ENCODE measurements around the gene CAMTA1.

CAMTA1 gene

GRCh38 chr1:7070389-7071029 lies 285.3 kb downstream of the CAMTA1 start:
- 13% methylated on average over 13 of the region's 13 CpGs for WGBS
- 0 out of 2 replicates have a peak, but pooled peaks cover 10% of the 10 kb centered on the region for H3K27me3 ChIP-seq (ENCODE audit: insufficient read depth, low read length)
- H3K27ac ChIP-seq (ENCODE audit: low read depth, low read length) = no peak overlapping the region
- H3K9me3 ChIP-seq (ENCODE audit: insufficient read depth, low read depth, low read length) = no peaks in the 10 kb centered on the region
- H3K4me3 ChIP-seq (ENCODE audit: low read length) = peak overlapping the region; percentile 53
- H3K36me3 ChIP-seq (ENCODE audit: insufficient read depth, low read length) = no peaks in the 10 kb centered on the region
- no peak overlapping the region for H3K9ac ChIP-seq (ENCODE audit: low read depth, low read length)
- 0 out of 2 replicates have a peak, but pooled peaks cover 3% of the 10 kb centered on the region for H3K4me1 ChIP-seq (ENCODE audit: insufficient read depth, low read length)

DNA sequence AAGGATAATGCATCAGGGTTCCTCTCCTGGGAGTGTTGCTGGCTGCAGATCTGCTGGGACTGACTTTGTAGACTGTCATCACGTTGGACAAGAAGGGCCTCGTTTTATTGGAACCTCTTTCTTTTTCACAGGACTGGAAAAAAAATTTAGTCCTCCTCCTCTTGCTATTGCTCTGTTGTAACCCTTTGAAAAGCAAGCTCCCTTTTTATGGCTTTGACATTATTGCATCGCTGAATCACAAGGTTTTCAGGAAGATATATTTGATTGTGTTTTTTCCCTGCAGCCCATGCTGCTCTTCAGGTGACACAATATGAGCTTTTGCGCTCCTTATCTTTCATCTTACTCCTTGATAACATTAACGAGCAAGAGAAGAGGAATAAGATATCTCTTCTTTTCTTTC lies 290.9 kb downstream of the CAMTA1 start:
- Histone ChIP-seq H3K4me3 (ENCODE audit: low read length) (no peak overlapping the region), H3K9ac (ENCODE audit: low read depth, low read length) (no peak overlapping the region), H3K36me3 (ENCODE audit: insufficient read depth, low read length) (no peaks in the 10 kb centered on the region), H3K9me3 (ENCODE audit: insufficient read depth, low read depth, low read length) (peaks cover 11% of the 10 kb centered on the region; the same call in 1 of the 2 replicates), H3K27me3 (ENCODE audit: insufficient read depth, low read length) (0 out of 2 replicates have a peak, but pooled peaks cover 7% of the 10 kb centered on the region), H3K27ac (ENCODE audit: low read depth, low read length) (no peak overlapping the region), H3K4me1 (ENCODE audit: insufficient read depth, low read length) (no peaks in the 10 kb centered on the region; the same call in 1 of the 2 replicates)
- WGBS = 85% methylated on average over 4 of the region's 5 CpGs

GRCh38 chr1:7076572-7076971 lies 291.3 kb downstream of the CAMTA1 start:
- no peaks in the 10 kb centered on the region for H3K36me3 ChIP-seq (ENCODE audit: insufficient read depth, low read length)
- H3K4me3 ChIP-seq (ENCODE audit: low read length) = no peak overlapping the region
- WGBS = 63% methylated on average over 4 of the region's 4 CpGs
- no peak overlapping the region for H3K27ac ChIP-seq (ENCODE audit: low read depth, low read length)
- H3K9me3 ChIP-seq (ENCODE audit: insufficient read depth, low read depth, low read length) = peaks cover 11% of the 10 kb centered on the region; the same call in 1 of the 2 replicates
- no peaks in the 10 kb centered on the region; the same call in 1 of the 2 replicates for H3K4me1 ChIP-seq (ENCODE audit: insufficient read depth, low read length)
- no peak overlapping the region for H3K9ac ChIP-seq (ENCODE audit: low read depth, low read length)
- 0 out of 2 replicates have a peak, but pooled peaks cover 7% of the 10 kb centered on the region for H3K27me3 ChIP-seq (ENCODE audit: insufficient read depth, low read length)

- Histone ChIP-seq H3K27ac (ENCODE audit: low read depth, low read length) (no peak overlapping the region), H3K9me3 (ENCODE audit: insufficient read depth, low read depth, low read length) (peaks cover 11% of the 10 kb centered on the region; the same call in 1 of the 2 replicates), H3K27me3 (ENCODE audit: insufficient read depth, low read length) (0 out of 2 replicates have a peak, but pooled peaks cover 7% of the 10 kb centered on the region), H3K4me3 (ENCODE audit: low read length) (no peak overlapping the region), H3K4me1 (ENCODE audit: insufficient read depth, low read length) (no peaks in the 10 kb centered on the region; the same call in 1 of the 2 replicates), H3K36me3 (ENCODE audit: insufficient read depth, low read length) (no peaks in the 10 kb centered on the region), H3K9ac (ENCODE audit: low read depth, low read length) (no peak overlapping the region)
- WGBS = 68% methylated on average over 4 of the region's 4 CpGs
Measured at GRCh38 chr1:7077136-7077535, 291.9 kb downstream of the CAMTA1 start.

GRCh38 chr1:7077970-7078369 lies 292.7 kb downstream of the CAMTA1 start:
- H3K36me3 ChIP-seq (ENCODE audit: insufficient read depth, low read length) = no peaks in the 10 kb centered on the region
- H3K9me3 ChIP-seq (ENCODE audit: insufficient read depth, low read depth, low read length) = peaks cover 11% of the 10 kb centered on the region; the same call in 1 of the 2 replicates
- H3K9ac ChIP-seq (ENCODE audit: low read depth, low read length) = no peak overlapping the region
- no peaks in the 10 kb centered on the region; the same call in 1 of the 2 replicates for H3K4me1 ChIP-seq (ENCODE audit: insufficient read depth, low read length)
- no peak overlapping the region for H3K4me3 ChIP-seq (ENCODE audit: low read length)
- no peak overlapping the region for H3K27ac ChIP-seq (ENCODE audit: low read depth, low read length)
- WGBS = 96% methylated on average over 3 of the region's 3 CpGs
- 0 out of 2 replicates have a peak, but pooled peaks cover 5% of the 10 kb centered on the region for H3K27me3 ChIP-seq (ENCODE audit: insufficient read depth, low read length)

GRCh38 chr1:7079637-7080036 lies 294.4 kb downstream of the CAMTA1 start:
- 96% methylated on average over 4 of the region's 4 CpGs for WGBS

DNA sequence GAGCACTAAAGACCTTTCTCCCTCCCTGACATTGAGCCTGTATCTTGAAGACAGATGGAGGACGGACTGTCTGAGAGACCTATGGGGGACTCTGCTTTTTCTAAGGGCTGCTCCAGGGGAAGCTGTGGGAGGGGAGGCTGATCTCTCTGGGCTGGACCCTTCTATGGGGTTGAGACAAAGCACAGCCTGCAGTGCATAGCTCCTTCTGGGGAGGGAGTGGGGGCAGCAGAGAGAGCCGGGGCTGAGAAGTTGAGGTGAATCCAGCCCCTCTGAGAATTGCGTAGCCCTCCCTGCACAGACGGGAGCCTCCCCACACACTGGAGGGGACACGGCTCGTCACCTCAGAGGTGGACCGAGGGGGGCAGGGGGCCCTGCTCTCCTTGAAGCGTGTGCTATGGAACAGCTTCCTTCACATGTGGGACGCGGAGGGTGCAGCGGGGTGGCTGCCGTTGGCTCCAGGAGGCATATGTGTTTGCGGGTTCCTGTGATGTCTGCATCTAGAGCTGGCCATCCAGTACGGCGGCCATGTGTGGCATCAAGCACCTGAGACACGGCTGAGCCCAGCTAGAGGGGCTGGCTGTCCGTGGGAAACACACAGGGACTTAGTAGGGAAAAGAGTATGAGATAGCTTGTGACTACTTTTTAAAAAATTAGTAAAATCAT lies 299.1 kb downstream of the CAMTA1 start:
- no peak overlapping the region for H3K4me3 ChIP-seq (ENCODE audit: low read length)
- no peaks in the 10 kb centered on the region for H3K27me3 ChIP-seq (ENCODE audit: insufficient read depth, low read length)
- no peak overlapping the region for H3K27ac ChIP-seq (ENCODE audit: low read depth, low read length)
- 90% methylated on average over 17 of the region's 17 CpGs for WGBS
- no peak overlapping the region for H3K9ac ChIP-seq (ENCODE audit: low read depth, low read length)
- no peaks in the 10 kb centered on the region for H3K36me3 ChIP-seq (ENCODE audit: insufficient read depth, low read length)
- peaks cover 10% of the 10 kb centered on the region; the same call in 1 of the 2 replicates for H3K9me3 ChIP-seq (ENCODE audit: insufficient read depth, low read depth, low read length)
- H3K4me1 ChIP-seq (ENCODE audit: insufficient read depth, low read length) = no peaks in the 10 kb centered on the region

More at GRCh38 chr1:7079637-7080036, 294.4 kb downstream of the CAMTA1 start:
- Histone ChIP-seq H3K27ac (ENCODE audit: low read depth, low read length) (no peak overlapping the region), H3K4me3 (ENCODE audit: low read length) (no peak overlapping the region), H3K27me3 (ENCODE audit: insufficient read depth, low read length) (no peaks in the 10 kb centered on the region), H3K9ac (ENCODE audit: low read depth, low read length) (no peak overlapping the region), H3K36me3 (ENCODE audit: insufficient read depth, low read length) (no peaks in the 10 kb centered on the region), H3K9me3 (ENCODE audit: insufficient read depth, low read depth, low read length) (peaks cover 11% of the 10 kb centered on the region; the same call in 1 of the 2 replicates), H3K4me1 (ENCODE audit: insufficient read depth, low read length) (no peaks in the 10 kb centered on the region; the same call in 1 of the 2 replicates)

GRCh38 chr1:7085521-7085920 lies 300.3 kb downstream of the CAMTA1 start:
- Histone ChIP-seq H3K9ac (ENCODE audit: low read depth, low read length) (no peak overlapping the region), H3K36me3 (ENCODE audit: insufficient read depth, low read length) (no peaks in the 10 kb centered on the region)

DNA sequence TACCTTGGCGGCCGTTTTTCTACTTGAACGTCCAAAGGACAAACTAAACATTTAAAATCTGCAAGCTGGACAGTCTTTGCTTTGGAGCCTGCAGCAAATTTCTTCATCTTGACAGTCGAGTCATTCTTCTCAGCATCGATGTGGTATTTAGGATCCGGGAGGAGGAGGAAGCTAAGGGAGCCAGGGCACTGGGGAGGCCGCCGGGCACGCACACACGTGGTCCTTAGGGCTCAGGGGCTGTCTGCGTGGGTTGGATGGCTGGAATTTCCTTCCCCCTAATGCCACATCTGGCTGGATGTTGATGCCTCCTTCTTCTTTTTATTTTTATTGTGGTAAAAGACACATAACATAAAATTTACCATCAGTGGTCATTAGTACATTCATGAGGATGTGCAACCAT lies 300.9 kb downstream of the CAMTA1 start:
- Histone ChIP-seq H3K9ac (ENCODE audit: low read depth, low read length) (no peak overlapping the region), H3K27ac (ENCODE audit: low read depth, low read length) (no peak overlapping the region), H3K9me3 (ENCODE audit: insufficient read depth, low read depth, low read length) (no peaks in the 10 kb centered on the region), H3K4me3 (ENCODE audit: low read length) (no peak overlapping the region), H3K36me3 (ENCODE audit: insufficient read depth, low read length) (no peaks in the 10 kb centered on the region), H3K27me3 (ENCODE audit: insufficient read depth, low read length) (no peaks in the 10 kb centered on the region), H3K4me1 (ENCODE audit: insufficient read depth, low read length) (no peaks in the 10 kb centered on the region)
- WGBS = 89% methylated on average over 11 of the region's 11 CpGs

More at GRCh38 chr1:7085521-7085920, 300.3 kb downstream of the CAMTA1 start:
- WGBS = 89% methylated on average over 6 of the region's 6 CpGs
- no peak overlapping the region for H3K27ac ChIP-seq (ENCODE audit: low read depth, low read length)
- H3K9me3 ChIP-seq (ENCODE audit: insufficient read depth, low read depth, low read length) = no peaks in the 10 kb centered on the region
- no peaks in the 10 kb centered on the region for H3K27me3 ChIP-seq (ENCODE audit: insufficient read depth, low read length)
- H3K4me3 ChIP-seq (ENCODE audit: low read length) = no peak overlapping the region
- H3K4me1 ChIP-seq (ENCODE audit: insufficient read depth, low read length) = no peaks in the 10 kb centered on the region

- no peaks in the 10 kb centered on the region for H3K36me3 ChIP-seq (ENCODE audit: insufficient read depth, low read length)
- no peak overlapping the region for H3K9ac ChIP-seq (ENCODE audit: low read depth, low read length)
- 96% methylated on average over 9 of the region's 9 CpGs for WGBS
- no peak overlapping the region for H3K4me3 ChIP-seq (ENCODE audit: low read length)
- no peaks in the 10 kb centered on the region for H3K4me1 ChIP-seq (ENCODE audit: insufficient read depth, low read length)
- H3K9me3 ChIP-seq (ENCODE audit: insufficient read depth, low read depth, low read length) = no peaks in the 10 kb centered on the region
- no peak overlapping the region for H3K27ac ChIP-seq (ENCODE audit: low read depth, low read length)
- no peaks in the 10 kb centered on the region for H3K27me3 ChIP-seq (ENCODE audit: insufficient read depth, low read length)
Measured at GRCh38 chr1:7087888-7088287, 302.6 kb downstream of the CAMTA1 start.

DNA sequence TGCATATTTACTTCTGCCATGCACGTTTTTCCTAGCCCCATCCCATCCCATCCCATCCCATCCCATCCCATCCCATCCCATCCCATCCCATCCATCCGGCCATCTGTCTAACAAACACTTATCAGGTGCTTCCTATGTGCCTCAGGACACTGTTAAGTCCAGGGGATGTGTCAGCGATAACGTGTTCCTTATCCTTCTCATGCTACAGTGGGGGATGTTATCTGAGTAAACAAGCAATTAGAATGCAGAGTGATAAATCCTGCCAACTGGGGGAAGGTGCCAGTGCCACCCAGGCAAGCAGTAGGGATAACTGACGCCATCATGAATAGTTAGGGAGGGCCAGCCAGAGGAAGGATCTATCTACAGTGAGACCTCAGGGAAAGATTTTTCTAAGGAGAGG lies 304.2 kb downstream of the CAMTA1 start:
- H3K36me3 ChIP-seq (ENCODE audit: insufficient read depth, low read length) = no peaks in the 10 kb centered on the region
- H3K4me3 ChIP-seq (ENCODE audit: low read length) = no peak overlapping the region
- no peaks in the 10 kb centered on the region for H3K27me3 ChIP-seq (ENCODE audit: insufficient read depth, low read length)
- H3K9ac ChIP-seq (ENCODE audit: low read depth, low read length) = no peak overlapping the region
- no peak overlapping the region for H3K27ac ChIP-seq (ENCODE audit: low read depth, low read length)
- no peaks in the 10 kb centered on the region for H3K9me3 ChIP-seq (ENCODE audit: insufficient read depth, low read depth, low read length)
- WGBS = 85% methylated on average over 5 of the region's 5 CpGs
- no peaks in the 10 kb centered on the region for H3K4me1 ChIP-seq (ENCODE audit: insufficient read depth, low read length)
